CD4-positive, CD25-positive, alpha-beta regulatory T cell (primary cell): ENCODE data around the gene NHLRC3. TPM values are rescaled to one million over a fixed set of nuclear protein-coding genes. Genes with fewer than 3 reads are reported as not detected.

Experiments
- polyA plus RNA-seq, 4 donors: library from polyadenylated mRNA; unstranded; fragments of 300-500 nt; fragmentation: Illumina TruSeq; gene quantifications; one replicate each; pipeline ENCODE4 v1.2.3, GENCODE V29; 2021
- total RNA-seq: library from RNA; stranded (reverse); gene quantifications from one replicate; pipeline ENCODE4 v1.2.3, GENCODE V29; 2022

Gene NHLRC3
- total and polyA plus RNA-seq, 5 donors from 2014 or later, result 5.2 to 13.7 (median 6.8) TPM

Other genes starting within 250 kb of the NHLRC3 start
- gene STOML3, start 47.6 kb upstream of the NHLRC3 start, total RNA-seq, result not detected
- not detected for gene STOML3, start 47.6 kb upstream of the NHLRC3 start, polyA plus RNA-seq
- 42.9 TPM for gene PROSER1, start 367 bp upstream of the NHLRC3 start, total RNA-seq
- 10 to 100 TPM; 10.7 to 15.2 (median 13.3) TPM for gene PROSER1, start 367 bp upstream of the NHLRC3 start, polyA plus RNA-seq